Keratinocyte (primary cell): ENCODE measurements around the gene SH3RF2. TPM values are rescaled to one million over a fixed set of nuclear protein-coding genes. Genes with fewer than 3 reads are reported as not detected.

Source experiments
- DNase-seq: peaks from one replicate; pipeline ENCODE4 v3.0.0-alpha.2; 2011; ENCODE audit warnings: low read depth, missing footprints, low spot score
- FAIRE-seq: peaks from 2 replicates; lab custom pipeline; 2011; peaks lifted over from hg19 to GRCh38; lab: Jason Lieb, UNC
- H2AFZ ChIP-seq: 2 replicates; pipeline ENCODE4 v1.6.0; 2012; ENCODE audit warnings: low read length, control low read depth, inconsistent platforms; ENCODE audit not compliant: control insufficient read depth
- H3K27ac ChIP-seq: 2 replicates; pipeline ENCODE4 v1.5.1; 2011; ENCODE audit warnings: low read length; ENCODE audit not compliant: control insufficient read depth, insufficient read depth
- H3K27me3 ChIP-seq: 3 replicates; pipeline ENCODE4 v1.6.0; 2011; ENCODE audit warnings: low read length; ENCODE audit not compliant: control insufficient read depth, insufficient read depth; ENCODE audit errors: extremely low read depth
- H3K36me3 ChIP-seq, 2 experiments: 2 replicates in 1 of 2; 3 replicates in 1 of 2; pipeline ENCODE4 v1.5.1; 2011; ENCODE audit warnings: low read length in 2 of 2, mild to moderate bottlenecking in 1 of 2; ENCODE audit not compliant: control insufficient read depth in 2 of 2, insufficient read depth in 2 of 2; ENCODE audit errors: extremely low read depth in 1 of 2
- H3K4me1 ChIP-seq: 3 replicates; pipeline ENCODE4 v1.5.1; 2011; ENCODE audit warnings: low read length; ENCODE audit not compliant: control insufficient read depth, insufficient read depth; ENCODE audit errors: extremely low read depth
- H3K4me2 ChIP-seq: 3 replicates; pipeline ENCODE4 v1.6.0; 2011; ENCODE audit warnings: low read depth, low read length; ENCODE audit not compliant: control insufficient read depth, insufficient read depth; ENCODE audit errors: extremely low read depth
- H3K4me3 ChIP-seq, 3 experiments: fragments of 200-600 bp in 1 of 3; sonication (generic) in 1 of 3; 2 replicates in 2 of 3; 3 replicates in 1 of 3; pipeline ENCODE4 v1.5.1; 2011 to 2016; ENCODE audit warnings: low read length in 3 of 3, mild to moderate bottlenecking in 3 of 3, control low read depth in 2 of 3, inconsistent platforms in 1 of 3, low read depth in 1 of 3, mixed read lengths in 1 of 3, mixed run types in 1 of 3, moderate library complexity in 1 of 3; ENCODE audit not compliant: control insufficient read depth in 2 of 3, insufficient read depth in 2 of 3; ENCODE audit errors: extremely low read depth in 1 of 3
- H3K79me2 ChIP-seq: 2 replicates; pipeline ENCODE4 v1.6.0; 2012; ENCODE audit warnings: low read length; ENCODE audit not compliant: control insufficient read depth, insufficient read depth
- H3K9ac ChIP-seq: 3 replicates; pipeline ENCODE4 v1.6.0; 2011; ENCODE audit warnings: low read length; ENCODE audit not compliant: control insufficient read depth, insufficient read depth; ENCODE audit errors: extremely low read depth
- H3K9me1 ChIP-seq: 3 replicates; pipeline ENCODE4 v1.6.0; 2011; ENCODE audit warnings: low read length; ENCODE audit not compliant: control insufficient read depth, insufficient read depth; ENCODE audit errors: extremely low read depth
- H3K9me3 ChIP-seq: 2 replicates; pipeline ENCODE4 v1.5.1; 2012; ENCODE audit warnings: low read depth, low read length; ENCODE audit not compliant: control insufficient read depth
- H4K20me1 ChIP-seq: 3 replicates; pipeline ENCODE4 v1.6.0; 2011; ENCODE audit warnings: low read length; ENCODE audit not compliant: control insufficient read depth, insufficient read depth; ENCODE audit errors: extremely low read depth
- EZH2 ChIP-seq: IDR thresholded peaks from one replicate; pipeline ENCODE4 v1.6.1; 2012; ENCODE audit warnings: inconsistent platforms, mild to moderate bottlenecking, low read length, moderate library complexity
- dilution Hi-C: fragments of 300-500 bp; cut with MboI; formaldehyde crosslinking; loops from one replicate; pipeline ENCODE4 v1.7.0; 2020; ENCODE audit warnings: low sequenced_read_pairs; ENCODE audit not compliant: extremely low pct_ligation_motif_present
- polyA plus RNA-seq, 5 experiments: library from polyadenylated mRNA; depleted of rRNA in 3 of 5; stranded (reverse) in 3 of 5; stranded (forward) in 1 of 5; unstranded in 1 of 5; fragments of >200 nt; gene quantifications; 1 replicate in 1 of 5; 2 replicates in 3 of 5; 3 replicates in 1 of 5; pipeline versions ENCODE4 v1.2.1 to v1.2.3, GENCODE V29; 2011 to 2012; ENCODE audit warnings: missing spikeins in 2 of 5, low read depth in 1 of 5, low replicate concordance in 1 of 5
- TF ChIP-seq, protein P1 (sequence below), 3 experiments: IDR thresholded peaks in 1 of 3; conservative IDR thresholded peaks in 1 of 3; optimal IDR thresholded peaks in 1 of 3; 2 replicates in 2 of 3; 3 replicates in 1 of 3; pipeline versions ENCODE3 to v1.5.1; 2011; ENCODE audit warnings: low read length in 3 of 3, mild to moderate bottlenecking in 3 of 3, moderate library complexity in 2 of 3, control low read depth in 1 of 3, inconsistent platforms in 1 of 3; ENCODE audit not compliant: insufficient read depth in 2 of 3; ENCODE audit errors: extremely low read depth in 1 of 3

SH3RF2 gene
- polyA plus RNA-seq, 1 donor (not counting 4 experiments of a cell fraction or from before 2014, with no cell fraction given) = 43.7 TPM

DNA sequence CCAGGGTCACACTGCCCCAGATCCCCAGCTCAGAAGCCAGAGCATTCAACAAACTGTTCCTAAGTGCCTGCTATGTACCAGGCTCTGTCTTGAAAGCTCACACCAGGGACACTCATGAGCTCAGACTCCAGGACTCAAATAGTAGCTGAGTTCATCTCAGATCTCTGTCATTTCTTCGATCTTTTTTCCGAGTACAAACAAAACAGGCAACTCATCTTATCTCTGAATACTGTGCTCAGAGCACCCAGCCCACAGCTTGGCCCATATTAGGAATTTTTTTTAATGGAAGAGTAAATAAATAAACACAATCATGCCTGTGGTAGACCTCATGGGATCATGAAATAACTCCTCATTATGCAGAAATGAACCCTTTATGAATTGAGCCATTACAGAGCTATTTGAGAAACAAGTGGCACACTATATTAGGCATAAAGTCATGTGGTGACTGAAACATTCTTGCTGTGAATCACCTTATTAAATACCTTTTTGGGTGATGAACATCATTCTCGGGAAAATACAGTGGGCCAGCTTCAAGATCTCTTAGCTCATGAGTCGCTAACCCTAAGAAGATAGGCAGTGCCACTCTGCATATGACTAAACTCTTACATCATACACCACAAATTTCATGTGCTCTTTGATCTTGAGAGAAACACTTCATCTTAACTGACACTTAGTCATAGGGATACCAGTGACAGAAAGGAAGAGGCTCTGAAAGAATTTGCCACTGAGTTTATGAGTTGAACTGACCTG, 9.9 kb downstream of the SH3RF2 start:
- peak; percentile 92 for DNase-seq
- peak overlapping the region; percentile 0 for H3K9ac ChIP-seq

DNA sequence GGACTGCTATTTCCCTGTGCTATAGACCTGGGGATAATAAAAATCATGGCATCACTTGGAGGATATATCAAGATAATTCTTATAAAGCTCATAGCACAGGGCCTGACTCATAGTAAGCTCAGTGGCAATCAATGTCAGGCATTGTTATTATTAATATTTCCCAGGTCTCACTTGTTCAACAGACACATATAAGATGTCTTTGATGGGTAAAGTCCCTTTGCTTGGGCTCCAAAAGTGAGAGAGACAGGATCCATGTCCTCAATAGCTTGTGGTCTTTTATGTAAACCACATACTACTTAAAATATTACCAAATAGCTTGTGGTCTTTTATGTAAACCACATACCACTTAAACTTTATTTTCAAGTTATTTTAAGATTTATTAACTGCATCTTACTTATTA, 11.2 kb downstream of the SH3RF2 start:
- no peak overlapping the region for H3K9ac ChIP-seq
- no peaks in the 10 kb centered on the region for H3K9me1 ChIP-seq
- H3K27ac ChIP-seq = peak overlapping the region; percentile 19
- peaks cover 65% of the 10 kb centered on the region for H3K4me1 ChIP-seq
- H3K4me2 ChIP-seq = peak overlapping the region; percentile 28
- peaks cover 8 to 24% of the 10 kb centered on the region in 2 experiments for H3K36me3 ChIP-seq
- no peak overlapping the region for H2AFZ ChIP-seq
- no peak overlapping the region for H3K4me3 ChIP-seq
- H3K9me3 ChIP-seq = no peaks in the 10 kb centered on the region
- peaks cover 86% of the 10 kb centered on the region for H3K79me2 ChIP-seq
- FAIRE-seq (no peak), DNase-seq (no peak)
- no peaks in the 10 kb centered on the region for H3K27me3 ChIP-seq
- TF ChIP-seq, protein P1, sequence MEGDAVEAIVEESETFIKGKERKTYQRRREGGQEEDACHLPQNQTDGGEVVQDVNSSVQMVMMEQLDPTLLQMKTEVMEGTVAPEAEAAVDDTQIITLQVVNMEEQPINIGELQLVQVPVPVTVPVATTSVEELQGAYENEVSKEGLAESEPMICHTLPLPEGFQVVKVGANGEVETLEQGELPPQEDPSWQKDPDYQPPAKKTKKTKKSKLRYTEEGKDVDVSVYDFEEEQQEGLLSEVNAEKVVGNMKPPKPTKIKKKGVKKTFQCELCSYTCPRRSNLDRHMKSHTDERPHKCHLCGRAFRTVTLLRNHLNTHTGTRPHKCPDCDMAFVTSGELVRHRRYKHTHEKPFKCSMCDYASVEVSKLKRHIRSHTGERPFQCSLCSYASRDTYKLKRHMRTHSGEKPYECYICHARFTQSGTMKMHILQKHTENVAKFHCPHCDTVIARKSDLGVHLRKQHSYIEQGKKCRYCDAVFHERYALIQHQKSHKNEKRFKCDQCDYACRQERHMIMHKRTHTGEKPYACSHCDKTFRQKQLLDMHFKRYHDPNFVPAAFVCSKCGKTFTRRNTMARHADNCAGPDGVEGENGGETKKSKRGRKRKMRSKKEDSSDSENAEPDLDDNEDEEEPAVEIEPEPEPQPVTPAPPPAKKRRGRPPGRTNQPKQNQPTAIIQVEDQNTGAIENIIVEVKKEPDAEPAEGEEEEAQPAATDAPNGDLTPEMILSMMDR (optimal IDR thresholded peaks at IDR 0.05 in 1 of 3, IDR thresholded peaks at IDR 0.05 in 1 of 3, conservative IDR thresholded peaks at IDR 0.05 in 1 of 3; ENCODE audit: extremely low read depth in 1 of 3, insufficient read depth in 2 of 3, low read length in 3 of 3) = no peak
- TF ChIP-seq EZH2 = no peak
- dilution Hi-C loops = no loop called here
- H4K20me1 ChIP-seq = no peaks in the 10 kb centered on the region

More for the DNA sequence above, 9.9 kb downstream of the SH3RF2 start:
- Histone ChIP-seq H3K79me2 (peaks cover 81% of the 10 kb centered on the region), H3K27ac (peak overlapping the region; percentile 61), H3K4me1 (peaks cover 78% of the 10 kb centered on the region), H3K27me3 (no peaks in the 10 kb centered on the region), H3K4me2 (peak overlapping the region; percentile 19), H3K4me3 (no peak overlapping the region), H3K9me3 (no peaks in the 10 kb centered on the region), H2AFZ (no peak overlapping the region), H3K36me3 (peaks cover 8 to 18% of the 10 kb centered on the region in 2 experiments), H3K9me1 (no peaks in the 10 kb centered on the region), H4K20me1 (no peaks in the 10 kb centered on the region)
- peak; percentile 89 for FAIRE-seq
- dilution Hi-C loops = no loop called here
- TF ChIP-seq, protein P1 (optimal IDR thresholded peaks at IDR 0.05 in 1 of 3, IDR thresholded peaks at IDR 0.05 in 1 of 3, conservative IDR thresholded peaks at IDR 0.05 in 1 of 3; ENCODE audit: extremely low read depth in 1 of 3, insufficient read depth in 2 of 3, low read length in 3 of 3) = no peak
- no peak for TF ChIP-seq EZH2
